Measurements from ENCODE around the gene RBM14.
"Not testable (repeated sequence)": the region's sequence is repeated elsewhere in the genome, so short reads cannot be mapped to it uniquely, and the experiment has no call there.

The RBM14 gene

DNA sequence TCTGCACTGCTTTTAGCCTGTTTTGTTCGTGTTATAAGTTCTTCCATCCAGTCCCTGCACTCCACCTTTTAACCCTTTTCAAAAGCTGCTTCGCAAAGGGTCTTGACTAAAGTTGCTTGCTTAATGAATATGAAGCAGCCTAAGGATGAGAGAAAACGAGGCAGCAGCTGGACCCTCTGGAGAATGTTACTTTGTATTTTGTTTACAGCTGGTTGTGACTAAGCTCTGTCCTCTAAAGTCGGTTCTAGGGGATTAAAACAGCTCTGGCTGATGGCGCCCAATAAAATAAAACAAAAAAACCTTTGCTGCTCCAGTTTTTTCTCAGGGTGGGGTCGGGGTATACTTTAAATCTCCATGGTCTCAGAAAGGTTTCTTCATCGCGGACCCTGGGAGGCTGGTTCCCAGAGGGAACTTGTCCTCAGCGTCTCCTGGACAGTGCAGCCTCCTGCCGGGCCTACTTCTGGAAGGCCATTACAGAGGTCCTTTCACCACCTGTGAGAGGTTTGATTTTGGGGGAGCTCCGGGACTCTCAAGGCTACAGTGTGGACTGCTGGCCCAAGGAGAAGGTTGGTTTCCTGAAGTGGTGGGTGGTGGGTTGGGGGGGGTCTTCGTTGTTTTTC, 21.2 kb downstream of the RBM14 start:
- no peak for DNase-seq

GRCh38 chr11:66638177-66639065, 22.0 kb downstream of the RBM14 start, which contains the start of gene RBM4:
Gene RBM4, plus strand, starts transcription at chr11:66638703. Its CDS starts 1,009 bp downstream, at chr11:66639712.
- peak; percentile 100 for DNase-seq

DNA sequence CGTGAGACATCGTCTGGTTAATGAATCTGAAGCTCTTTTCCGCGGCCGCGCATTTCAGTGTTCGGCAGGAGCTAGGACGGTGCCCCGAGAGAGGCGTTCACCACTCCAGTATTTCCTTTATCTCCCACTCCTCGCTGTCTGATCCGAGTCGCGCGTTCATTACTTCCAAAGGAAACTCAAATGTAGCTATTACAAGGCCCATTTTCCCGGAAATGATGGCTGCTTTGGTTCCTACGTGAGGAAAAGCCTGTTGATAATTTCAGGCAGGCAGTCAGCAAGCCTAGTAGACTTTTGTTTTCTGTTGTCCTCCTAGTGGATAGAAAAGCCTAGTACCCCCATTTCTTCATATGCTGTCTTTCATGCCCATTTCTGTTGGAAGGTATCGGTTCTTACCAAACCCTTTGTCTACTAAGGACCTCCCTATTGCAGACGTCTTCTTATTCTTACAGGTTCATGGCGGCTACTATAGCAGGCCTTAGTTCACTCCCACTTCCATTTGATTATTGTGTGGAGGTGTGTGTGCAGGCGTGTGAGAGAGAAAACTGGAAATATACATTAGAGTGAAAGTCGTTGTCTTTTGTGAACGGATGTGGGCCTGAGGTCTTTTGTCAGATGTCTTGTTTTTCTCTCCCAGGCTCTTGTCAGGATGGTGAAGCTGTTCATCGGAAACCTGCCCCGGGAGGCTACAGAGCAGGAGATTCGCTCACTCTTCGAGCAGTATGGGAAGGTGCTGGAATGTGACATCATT, 22.8 kb downstream of the RBM14 start:
- DNase-seq: no peak

GRCh38 chr11:66639814-66640340, 23.4 kb downstream of the RBM14 start:
- DNase-seq: not testable (repeated sequence)

GRCh38 chr11:66641834-66642233, 25.4 kb downstream of the RBM14 start:
- DNase-seq: no peak

GRCh38 chr11:66643745-66644437, 27.5 kb downstream of the RBM14 start:
- no peak for DNase-seq

DNA sequence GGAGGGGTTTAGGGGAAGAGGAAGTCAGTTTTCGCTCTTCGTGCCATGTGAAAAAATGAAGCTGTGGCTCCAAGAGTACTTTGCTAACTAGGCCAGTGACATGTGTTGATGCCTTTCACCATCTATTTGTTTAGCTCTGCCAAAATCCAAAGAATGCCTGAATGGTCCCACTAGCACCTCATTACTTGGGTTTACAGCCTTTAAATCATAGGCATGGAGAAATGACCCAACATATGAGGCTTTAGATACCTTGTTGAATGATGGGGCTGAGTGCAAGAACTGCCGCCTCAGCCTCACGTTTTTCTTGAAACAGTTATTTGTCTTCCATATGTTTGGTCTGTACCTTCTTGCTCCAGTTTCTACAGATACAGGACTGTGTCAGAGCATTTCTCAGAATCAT, 30.4 kb downstream of the RBM14 start:
- DNase-seq: no peak

DNA sequence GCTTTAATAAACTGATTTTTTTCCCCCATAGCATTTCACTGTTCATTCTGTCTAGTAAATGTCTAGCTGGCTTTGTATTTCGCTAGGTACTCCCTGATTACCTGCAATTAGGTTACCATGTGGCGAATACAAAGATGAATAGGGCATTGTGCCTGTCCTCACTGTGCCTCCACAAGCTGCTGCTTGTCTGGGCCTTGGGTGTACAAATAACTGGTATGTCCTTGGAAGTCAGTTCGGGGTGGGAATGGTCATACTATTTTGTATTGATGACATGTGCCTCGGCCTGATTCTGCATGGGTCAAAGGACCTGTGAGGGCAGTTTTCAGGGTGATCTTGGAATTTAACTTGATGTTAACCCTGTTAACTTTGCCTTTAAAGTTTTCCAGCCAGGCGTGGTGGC, 33.5 kb downstream of the RBM14 start:
- DNase-seq: no peak

GRCh38 chr11:66651016-66651415, 34.6 kb downstream of the RBM14 start:
- no peak for DNase-seq

DNA sequence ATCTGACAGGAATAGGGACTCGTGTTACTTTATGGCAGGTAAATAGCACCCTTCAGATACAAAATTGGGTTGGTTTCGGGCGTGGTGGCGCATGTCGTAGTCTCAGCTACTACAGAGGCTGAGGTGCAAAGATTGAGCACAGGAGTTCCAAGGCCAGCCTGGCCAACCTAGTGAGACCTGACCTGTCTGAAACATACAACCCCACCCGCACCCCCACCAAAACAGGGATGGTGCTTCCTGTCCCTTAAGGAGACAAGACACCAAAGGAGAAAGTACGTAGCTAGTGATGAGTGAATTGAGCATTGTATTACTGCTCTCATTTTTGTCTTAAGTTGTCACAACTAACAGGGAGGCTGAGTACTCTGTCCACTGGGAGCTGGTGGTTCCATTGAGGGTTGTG, 36.2 kb downstream of the RBM14 start:
- DNase-seq: no peak

- no peak for DNase-seq
These were observed 36.7 kb downstream of the RBM14 start for GRCh38 chr11:66653123-66653522.

GRCh38 chr11:66659763-66660162, 43.3 kb downstream of the RBM14 start:
- no peak for DNase-seq

DNA sequence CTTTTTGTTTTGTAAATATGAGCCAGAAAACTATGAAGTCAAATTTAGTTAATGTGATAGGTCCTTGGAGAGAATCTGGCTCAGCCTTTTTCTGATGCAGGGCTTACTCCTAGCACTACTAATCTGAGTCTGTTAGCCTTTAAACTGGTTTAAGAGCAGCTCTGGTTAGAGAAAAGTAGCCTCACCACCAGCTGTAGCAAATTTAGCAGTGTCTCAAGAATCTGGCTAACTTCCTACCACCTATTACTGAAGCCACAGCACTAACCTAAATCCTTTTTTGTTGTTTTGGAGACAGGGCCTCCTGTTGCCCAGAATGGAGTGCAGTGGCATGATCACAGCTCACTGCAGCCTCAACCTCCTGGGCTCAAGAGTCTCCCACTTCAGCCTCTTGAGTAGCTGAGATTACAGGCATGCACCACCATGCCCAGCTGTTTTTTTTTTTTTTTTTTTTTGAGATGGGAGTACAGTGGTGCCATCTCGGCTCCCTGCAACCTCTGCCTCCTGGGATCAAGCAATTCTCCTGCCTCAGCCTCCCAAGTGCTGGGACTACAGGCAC, 47.4 kb downstream of the RBM14 start:
- no peak for DNase-seq

DNA sequence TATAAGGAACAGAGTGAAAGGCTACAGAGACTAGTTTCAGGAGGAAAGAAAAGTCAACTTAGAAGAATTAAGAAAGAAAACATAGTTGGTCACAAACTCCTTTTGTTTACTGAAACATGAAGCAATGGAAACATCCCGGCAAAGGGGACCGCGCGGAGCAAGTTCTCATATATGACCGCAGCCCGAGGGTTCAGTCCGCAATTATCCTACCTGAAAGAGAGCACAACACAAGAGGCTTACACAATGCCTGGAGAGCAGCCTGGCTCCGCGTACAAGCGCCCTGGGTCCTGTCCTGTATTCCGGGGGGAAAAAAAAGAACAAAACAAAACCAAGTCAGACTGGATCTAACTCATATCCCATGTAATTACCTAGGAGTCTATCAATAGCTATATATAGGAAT, 48.9 kb downstream of the RBM14 start:
- DNase-seq: no peak

DNA sequence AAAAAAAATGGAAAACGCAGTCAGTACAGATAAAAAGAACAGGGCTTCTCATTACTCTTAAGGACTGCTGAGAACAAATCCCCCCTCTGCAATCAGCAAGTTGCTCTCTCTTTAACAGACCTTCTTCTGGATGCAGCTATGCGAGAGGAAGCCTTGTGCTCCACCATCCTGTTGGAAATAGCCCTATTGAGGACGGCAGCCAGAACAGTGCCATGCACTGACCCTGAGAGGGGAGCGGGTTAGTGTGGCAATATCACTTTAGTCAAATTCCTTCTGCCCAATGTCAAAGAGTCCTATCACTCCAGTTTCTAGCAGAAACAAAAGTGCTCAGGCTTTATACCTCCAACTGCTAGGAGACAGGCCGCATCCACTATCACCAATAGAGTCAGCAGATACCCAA, 54.4 kb downstream of the RBM14 start:
- DNase-seq: no peak

GRCh38 chr11:66674964-66675602, 58.7 kb downstream of the RBM14 start:
- DNase-seq: no peak

- no peak for DNase-seq
These were observed 60.0 kb downstream of the RBM14 start for GRCh38 chr11:66676282-66676919.

Data from midbrain (tissue), 1 donor.